HUES6 (cell line): ENCODE data around the gene PTPRE.

ENCODE experiments used
- H3K27ac ChIP-seq: 2 replicates; pipeline ENCODE4 v1.7.0; 2013; ENCODE audit warnings: low read depth, mild to moderate bottlenecking, low read length, inconsistent platforms
- H3K27me3 ChIP-seq: 2 replicates; pipeline ENCODE4 v1.6.1; 2013; ENCODE audit warnings: low read length; ENCODE audit not compliant: control insufficient read depth, insufficient read depth
- H3K36me3 ChIP-seq: 2 replicates; pipeline ENCODE4 v1.6.1; 2013; ENCODE audit warnings: low read length; ENCODE audit not compliant: control insufficient read depth, insufficient read depth
- H3K4me1 ChIP-seq: 2 replicates; pipeline ENCODE4 v1.6.1; 2013; ENCODE audit warnings: low read length; ENCODE audit not compliant: control insufficient read depth, insufficient read depth
- H3K4me3 ChIP-seq: 2 replicates; pipeline ENCODE4 v1.5.1; 2013; ENCODE audit warnings: low read depth, low read length
- H3K9ac ChIP-seq: one replicate; pipeline ENCODE4 v1.6.1; 2013; ENCODE audit warnings: mild to moderate bottlenecking, low read length
- H3K9me3 ChIP-seq: 2 replicates; pipeline ENCODE4 v1.6.1; 2013; ENCODE audit warnings: low read depth, low read length; ENCODE audit not compliant: control insufficient read depth, insufficient read depth

The PTPRE gene

DNA sequence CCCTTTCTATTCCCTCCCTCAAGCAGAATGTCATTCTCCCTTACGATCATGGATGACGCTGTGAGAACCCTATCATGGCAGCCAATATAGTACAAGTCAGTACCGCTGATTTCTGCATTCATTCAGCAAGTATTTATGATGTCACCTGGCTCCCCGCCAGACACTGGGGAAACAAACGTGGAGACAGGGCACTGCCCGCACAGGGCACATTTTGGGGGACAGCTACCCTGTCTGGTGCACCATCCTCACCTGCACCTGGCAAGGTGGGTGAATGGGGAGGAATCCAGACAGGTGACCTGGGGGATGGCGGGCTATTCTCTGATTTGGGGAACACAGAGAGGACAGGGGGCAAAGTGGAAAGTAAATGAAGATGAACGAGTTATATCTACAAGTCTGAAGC lies 190.9 kb downstream of the PTPRE start:
- H3K27ac ChIP-seq = no peak overlapping the region
- no peaks in the 10 kb centered on the region for H3K9me3 ChIP-seq
- no peak overlapping the region for H3K4me3 ChIP-seq
- no peaks in the 10 kb centered on the region for H3K4me1 ChIP-seq
- no peaks in the 10 kb centered on the region for H3K27me3 ChIP-seq
- H3K9ac ChIP-seq = no peak overlapping the region
- peaks cover 61% of the 10 kb centered on the region for H3K36me3 ChIP-seq

DNA sequence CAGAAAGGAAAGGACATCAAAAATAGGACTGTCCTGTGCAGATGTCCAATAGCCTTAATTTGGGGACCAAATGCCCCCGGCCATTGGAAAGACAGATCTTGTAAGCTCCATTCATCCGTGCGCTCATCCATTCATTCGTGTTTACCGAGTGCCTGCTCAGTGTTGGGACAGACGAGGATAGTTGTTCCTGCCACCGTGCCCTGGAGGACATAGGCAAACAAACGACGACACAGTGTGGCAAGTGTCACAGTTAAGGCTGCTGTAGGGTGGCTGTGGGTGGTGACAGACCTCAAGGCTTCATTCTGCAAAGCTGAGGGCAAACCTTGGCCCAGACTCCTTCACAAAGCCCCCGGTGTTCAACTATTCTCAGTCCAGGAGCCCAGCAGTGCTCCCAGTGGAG lies 191.7 kb downstream of the PTPRE start:
- no peak overlapping the region for H3K27ac ChIP-seq
- no peak overlapping the region for H3K9ac ChIP-seq
- H3K27me3 ChIP-seq = no peaks in the 10 kb centered on the region
- H3K4me1 ChIP-seq = no peaks in the 10 kb centered on the region
- peaks cover 70% of the 10 kb centered on the region for H3K36me3 ChIP-seq
- no peaks in the 10 kb centered on the region for H3K9me3 ChIP-seq
- no peak overlapping the region for H3K4me3 ChIP-seq

DNA sequence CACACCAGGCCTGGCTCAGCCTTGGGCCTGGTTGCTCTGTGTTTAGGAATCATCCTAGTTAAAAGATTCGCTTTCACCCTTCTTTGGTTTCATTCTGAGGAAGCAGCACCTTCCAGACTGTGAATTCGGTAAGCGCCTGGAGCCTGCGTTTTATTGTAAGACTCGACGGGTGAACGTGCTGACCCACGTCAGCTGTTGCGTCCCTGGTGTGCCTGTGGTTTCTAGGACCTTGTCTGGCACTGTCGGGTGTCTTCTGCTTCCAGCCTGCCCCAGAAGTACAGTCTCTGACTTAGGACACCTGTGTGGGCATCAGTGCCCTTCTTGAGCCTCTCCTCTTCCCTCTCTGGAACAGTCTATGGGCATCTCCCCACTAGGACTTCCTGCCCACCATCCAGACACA lies 193.0 kb downstream of the PTPRE start:
- Histone ChIP-seq H3K36me3 (peaks cover 83% of the 10 kb centered on the region), H3K27me3 (no peaks in the 10 kb centered on the region), H3K4me1 (no peaks in the 10 kb centered on the region), H3K9me3 (no peaks in the 10 kb centered on the region), H3K4me3 (no peak overlapping the region), H3K9ac (no peak overlapping the region), H3K27ac (no peak overlapping the region)

DNA sequence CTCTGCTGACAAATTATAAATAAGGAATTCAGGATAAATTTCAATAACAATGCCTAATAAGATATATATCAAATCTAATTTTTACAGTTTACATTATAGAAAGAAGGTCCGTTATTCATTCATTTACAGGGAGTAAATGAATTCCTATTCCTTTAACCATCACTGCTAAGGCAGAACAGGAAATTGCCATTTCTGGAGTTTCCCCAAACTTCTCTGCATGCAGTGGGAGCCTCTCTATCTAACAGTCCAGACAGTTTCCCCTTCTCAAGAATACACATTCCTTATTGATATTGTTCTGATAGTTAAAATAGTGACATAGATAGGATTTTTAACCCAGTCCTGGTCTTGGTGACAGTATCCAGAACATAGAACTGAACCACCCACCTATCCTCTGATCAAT lies 195.0 kb downstream of the PTPRE start:
- no peak overlapping the region for H3K4me3 ChIP-seq
- H3K27me3 ChIP-seq = no peaks in the 10 kb centered on the region
- no peak overlapping the region for H3K27ac ChIP-seq
- H3K9ac ChIP-seq = no peak overlapping the region
- no peaks in the 10 kb centered on the region for H3K9me3 ChIP-seq
- H3K36me3 ChIP-seq = peaks cover 100% of the 10 kb centered on the region
- no peaks in the 10 kb centered on the region for H3K4me1 ChIP-seq

DNA sequence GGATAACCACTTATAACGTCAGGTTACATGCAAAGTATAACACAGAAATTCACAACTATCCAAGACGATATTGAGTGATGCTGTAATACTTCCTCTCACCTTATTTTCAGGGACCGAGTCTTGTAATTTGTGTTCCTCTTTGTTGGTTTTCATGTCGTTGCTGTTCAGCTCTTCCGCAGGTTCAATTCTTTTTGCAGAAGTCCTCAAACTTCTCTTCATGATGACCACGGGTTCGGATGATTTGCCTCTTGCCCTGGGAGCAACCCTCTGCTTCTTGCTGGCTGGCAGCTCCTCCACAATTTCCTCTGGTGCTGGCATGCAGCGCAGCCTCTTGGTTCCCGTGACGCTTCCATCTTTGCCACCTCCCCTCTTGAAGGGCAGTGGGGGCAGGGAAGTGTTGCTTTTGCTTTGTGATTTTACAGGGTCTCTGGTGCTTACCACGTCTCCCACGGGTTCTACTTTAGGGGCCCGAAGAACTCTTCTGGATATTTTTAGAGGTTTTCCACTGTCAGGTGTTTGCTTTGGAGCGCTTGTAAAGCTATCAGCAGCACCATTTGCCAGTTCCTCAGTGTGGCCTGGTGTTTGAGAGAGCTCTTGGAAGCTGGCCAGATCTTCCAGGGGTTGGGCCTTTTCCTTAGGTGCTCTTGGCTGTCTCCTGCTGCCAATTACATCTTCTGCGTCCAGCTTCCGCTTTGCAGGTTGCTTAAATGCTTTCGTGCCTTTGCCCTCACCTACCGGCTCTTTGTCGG lies 195.8 kb downstream of the PTPRE start:
- Histone ChIP-seq H3K9me3 (no peaks in the 10 kb centered on the region), H3K9ac (no peak overlapping the region), H3K36me3 (peaks cover 100% of the 10 kb centered on the region), H3K4me3 (no peak overlapping the region), H3K27ac (no peak overlapping the region), H3K27me3 (no peaks in the 10 kb centered on the region), H3K4me1 (no peaks in the 10 kb centered on the region)

DNA sequence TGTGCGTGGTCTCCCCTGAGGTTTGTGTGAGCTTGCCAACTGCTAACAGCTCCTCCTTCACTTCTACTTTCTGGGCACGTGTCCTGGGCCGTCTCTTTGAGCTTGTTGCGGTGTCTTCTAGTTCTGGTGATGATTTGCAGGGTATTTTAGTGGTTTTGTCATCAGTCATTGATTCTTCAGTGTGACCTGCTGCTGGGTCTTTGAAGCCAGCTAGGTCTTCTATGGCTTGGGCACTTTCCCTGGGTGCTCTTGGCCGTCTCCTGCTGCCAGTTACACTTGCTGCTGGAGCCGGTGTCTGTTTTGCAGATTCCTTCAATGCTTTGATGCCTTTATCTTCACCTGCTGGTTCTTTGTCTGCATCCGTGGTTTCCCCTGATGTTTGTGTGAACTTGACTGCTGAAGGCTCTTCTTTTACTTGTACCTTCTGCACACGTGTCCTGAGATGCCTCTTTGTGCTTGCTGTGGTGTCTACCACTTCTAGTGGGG lies 196.4 kb downstream of the PTPRE start:
- H3K27me3 ChIP-seq = no peaks in the 10 kb centered on the region
- no peaks in the 10 kb centered on the region for H3K4me1 ChIP-seq
- H3K9ac ChIP-seq = no peak overlapping the region
- H3K4me3 ChIP-seq = no peak overlapping the region
- H3K36me3 ChIP-seq = peaks cover 100% of the 10 kb centered on the region
- no peaks in the 10 kb centered on the region for H3K9me3 ChIP-seq
- H3K27ac ChIP-seq = no peak overlapping the region

DNA sequence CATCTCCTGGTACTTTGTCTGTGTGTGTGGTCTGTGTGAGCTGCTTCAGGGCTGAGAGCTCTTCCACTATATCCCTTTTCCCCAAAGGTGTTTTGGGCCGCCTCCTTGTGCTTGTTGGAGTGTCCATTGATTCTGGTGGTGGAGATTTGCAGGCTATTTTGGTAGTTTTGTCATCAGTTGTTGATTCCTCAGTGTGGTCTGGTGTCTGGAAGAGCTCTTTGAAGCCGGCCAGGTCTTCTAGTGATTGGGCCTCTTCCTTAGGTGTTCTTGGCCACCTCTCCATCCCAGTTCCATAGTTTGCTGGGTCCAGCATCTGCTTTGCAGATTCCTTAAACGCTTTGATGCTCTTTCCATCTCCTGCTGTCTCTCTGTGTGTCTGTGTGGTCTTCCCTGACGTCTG lies 198.5 kb downstream of the PTPRE start:
- H3K4me3 ChIP-seq = no peak overlapping the region
- H3K36me3 ChIP-seq = peaks cover 100% of the 10 kb centered on the region
- H3K27me3 ChIP-seq = no peaks in the 10 kb centered on the region
- H3K9ac ChIP-seq = no peak overlapping the region
- H3K27ac ChIP-seq = no peak overlapping the region
- no peaks in the 10 kb centered on the region for H3K4me1 ChIP-seq
- H3K9me3 ChIP-seq = no peaks in the 10 kb centered on the region

DNA sequence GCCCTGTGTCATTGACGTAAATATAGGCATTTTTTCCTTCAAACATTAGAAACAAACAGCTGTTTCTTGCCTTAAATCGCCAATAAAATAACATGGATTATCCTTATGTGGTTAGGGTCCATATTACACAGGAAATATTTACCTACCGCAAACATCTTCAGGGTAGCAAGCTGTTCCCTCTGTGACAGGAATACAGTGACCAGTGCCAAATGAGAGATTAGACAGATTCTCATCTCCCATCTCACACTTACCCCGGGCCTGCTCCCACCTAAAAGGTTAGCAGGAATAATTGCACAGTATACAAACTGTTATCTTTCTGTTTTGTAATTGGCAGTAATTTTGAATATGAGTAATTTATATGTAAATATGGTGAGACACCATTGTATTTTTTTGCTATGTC lies 202.8 kb downstream of the PTPRE start:
- Histone ChIP-seq H3K27ac (no peak overlapping the region), H3K9me3 (no peaks in the 10 kb centered on the region), H3K9ac (no peak overlapping the region), H3K36me3 (peaks cover 100% of the 10 kb centered on the region), H3K4me3 (no peak overlapping the region), H3K27me3 (no peaks in the 10 kb centered on the region), H3K4me1 (no peaks in the 10 kb centered on the region)

DNA sequence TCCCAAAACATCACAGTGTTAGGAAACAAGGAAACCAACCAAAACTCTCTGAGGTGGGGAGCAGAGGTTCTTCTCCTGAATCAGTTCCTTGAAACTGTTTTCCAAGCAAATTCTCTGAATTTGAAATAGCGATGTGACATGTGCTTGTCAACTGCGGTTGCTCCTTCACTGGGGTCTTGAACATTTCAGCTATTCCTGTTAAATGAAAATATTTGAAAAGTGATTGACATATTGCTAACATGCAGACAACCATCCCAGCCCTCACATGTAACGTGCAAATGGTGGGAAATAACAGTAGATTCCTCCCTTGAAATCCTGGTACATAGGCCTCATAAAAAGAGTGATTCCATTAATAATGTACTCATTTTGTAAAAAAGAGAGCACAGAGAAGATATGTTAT lies 203.4 kb downstream of the PTPRE start:
- peaks cover 100% of the 10 kb centered on the region for H3K36me3 ChIP-seq
- no peaks in the 10 kb centered on the region for H3K27me3 ChIP-seq
- H3K4me1 ChIP-seq = no peaks in the 10 kb centered on the region
- no peak overlapping the region for H3K4me3 ChIP-seq
- no peak overlapping the region for H3K27ac ChIP-seq
- H3K9me3 ChIP-seq = no peaks in the 10 kb centered on the region
- H3K9ac ChIP-seq = no peak overlapping the region

DNA sequence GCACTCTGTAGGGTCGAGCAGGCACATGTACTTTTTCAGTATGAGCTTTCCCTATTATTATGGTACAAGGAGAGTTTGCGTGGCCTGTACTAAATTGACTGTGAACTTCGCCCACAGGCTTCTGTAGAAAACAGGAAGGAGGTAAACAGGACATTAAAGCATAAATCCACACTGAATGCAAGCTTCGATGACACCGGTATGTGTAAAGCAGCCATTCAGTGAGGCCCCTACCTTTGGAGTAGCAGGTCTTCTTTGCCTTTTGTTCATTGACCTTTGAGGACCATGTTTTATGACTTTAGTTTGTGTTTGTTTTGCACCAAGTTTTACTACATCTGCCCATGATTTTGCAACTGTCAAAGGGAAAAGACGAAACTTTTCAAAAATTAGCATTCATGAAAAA lies 204.8 kb downstream of the PTPRE start:
- H3K9ac ChIP-seq = no peak overlapping the region
- H3K27me3 ChIP-seq = no peaks in the 10 kb centered on the region
- peaks cover 100% of the 10 kb centered on the region for H3K36me3 ChIP-seq
- H3K4me1 ChIP-seq = no peaks in the 10 kb centered on the region
- no peak overlapping the region for H3K27ac ChIP-seq
- no peaks in the 10 kb centered on the region for H3K9me3 ChIP-seq
- no peak overlapping the region for H3K4me3 ChIP-seq

DNA sequence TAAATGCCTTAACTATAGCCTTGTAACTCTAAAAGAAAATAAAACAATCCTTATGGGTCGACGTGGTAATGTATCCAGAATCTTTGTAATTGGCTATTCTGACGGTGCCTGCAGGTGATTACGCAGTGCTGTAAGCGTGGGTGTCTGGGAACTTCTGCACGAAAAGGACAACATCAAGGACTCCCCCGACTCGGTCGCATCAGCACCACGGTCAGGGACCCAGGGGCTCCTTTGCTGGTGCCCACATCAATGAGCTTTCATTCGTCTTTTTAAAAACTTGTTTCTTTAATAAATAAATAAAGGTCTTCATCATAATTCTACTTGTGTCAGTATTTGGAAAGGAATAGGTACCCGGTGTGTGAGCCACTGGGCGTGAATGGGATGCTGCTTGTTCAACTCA lies 206.1 kb downstream of the PTPRE start:
- Histone ChIP-seq H3K27ac (no peak overlapping the region), H3K4me3 (no peak overlapping the region), H3K36me3 (peaks cover 96% of the 10 kb centered on the region), H3K27me3 (no peaks in the 10 kb centered on the region), H3K4me1 (no peaks in the 10 kb centered on the region), H3K9ac (no peak overlapping the region), H3K9me3 (no peaks in the 10 kb centered on the region)
